ENCODE measurements around the gene MYO1G.
"Not testable (repeated sequence)": the region's sequence is repeated elsewhere in the genome, so short reads cannot be mapped to it uniquely, and the experiment has no call there.

The MYO1G gene

DNA sequence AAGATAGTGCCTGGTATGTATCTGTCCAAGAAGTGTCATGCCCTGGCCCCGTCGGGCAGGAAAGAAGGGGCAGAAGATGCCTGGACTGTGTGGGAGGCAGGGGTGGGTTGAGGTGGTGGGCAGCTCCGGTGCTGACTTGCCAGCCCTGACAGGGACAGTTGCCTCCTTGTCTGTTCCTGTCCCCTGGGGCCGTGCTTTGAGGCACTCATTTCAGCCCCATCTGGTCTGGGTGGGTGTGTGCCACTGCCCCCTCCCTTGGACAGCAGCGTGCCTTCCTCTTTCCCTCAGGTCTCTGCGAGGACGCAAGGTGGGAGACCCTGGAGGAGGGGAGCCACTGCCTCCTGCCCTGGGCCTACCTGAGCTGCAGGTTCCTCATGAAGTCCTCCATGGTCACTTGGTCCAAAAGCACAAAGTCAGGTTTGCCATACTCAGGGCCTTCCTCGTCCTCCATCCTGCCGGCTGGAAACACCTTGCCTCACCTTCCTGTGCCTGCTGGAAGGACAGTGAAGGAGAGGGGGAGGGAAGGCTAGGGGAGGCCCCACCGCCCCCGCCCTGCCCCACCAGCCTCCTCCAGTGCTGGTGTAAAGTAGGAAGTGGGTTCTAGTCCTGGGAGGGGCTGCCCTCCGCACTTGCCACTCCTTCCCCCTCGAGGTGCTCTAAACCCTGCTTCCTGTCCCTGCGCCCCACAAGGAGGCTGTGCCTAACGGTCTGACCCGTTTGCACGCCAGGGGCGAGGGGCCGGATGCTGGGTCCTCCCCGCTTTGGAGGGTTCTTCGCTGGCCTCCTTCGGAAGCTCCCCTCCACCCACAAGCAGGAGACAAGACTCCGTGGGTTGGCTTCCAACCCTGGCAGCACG, at the start of gene MYO1G:
Gene MYO1G (minus strand): TSS at position 505 of the 856 bp plus-strand sequence. CDS start 54 bp downstream, at position 451.
- no peak for DNase-seq (ENCODE audit: low spot score)

DNA sequence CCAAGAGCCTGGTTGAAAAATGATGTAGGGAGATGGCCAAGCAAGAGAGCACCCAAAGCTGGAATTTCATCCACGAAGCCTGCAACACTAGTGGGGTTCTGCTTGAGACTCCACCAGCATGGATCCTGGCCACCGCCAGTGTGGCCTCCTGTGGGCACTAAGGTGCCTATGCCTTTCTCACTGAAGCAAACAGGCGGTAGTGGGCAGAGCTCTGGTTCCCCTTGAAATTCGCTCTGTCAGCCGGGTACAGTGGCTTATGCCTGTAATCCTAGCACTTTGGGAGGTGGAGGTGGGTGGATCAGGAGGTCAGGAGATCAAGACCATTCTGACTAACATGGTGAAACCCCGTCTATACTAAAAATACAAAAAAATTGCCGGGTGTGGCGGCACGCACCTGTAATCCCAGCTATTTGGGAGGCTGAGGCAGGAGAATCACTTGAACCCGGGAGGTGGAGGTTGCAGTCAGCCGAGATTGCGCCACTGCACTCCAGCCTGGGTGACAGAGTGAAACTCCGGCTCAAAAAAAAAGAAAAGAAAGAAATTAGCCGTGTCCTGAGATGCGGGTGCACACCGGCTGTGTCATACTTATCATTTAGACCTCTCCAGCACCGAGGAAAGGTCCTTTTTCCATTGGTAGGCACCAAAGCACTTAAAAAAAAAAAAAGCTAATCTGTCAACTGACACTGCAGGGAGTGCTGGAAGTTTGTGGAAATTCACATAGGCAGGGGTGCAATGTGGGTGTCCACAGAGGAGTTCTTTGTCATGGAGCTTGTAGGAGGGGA, 49.5 kb upstream of the MYO1G start:
- DNase-seq (ENCODE audit: low spot score), result no peak

DNA sequence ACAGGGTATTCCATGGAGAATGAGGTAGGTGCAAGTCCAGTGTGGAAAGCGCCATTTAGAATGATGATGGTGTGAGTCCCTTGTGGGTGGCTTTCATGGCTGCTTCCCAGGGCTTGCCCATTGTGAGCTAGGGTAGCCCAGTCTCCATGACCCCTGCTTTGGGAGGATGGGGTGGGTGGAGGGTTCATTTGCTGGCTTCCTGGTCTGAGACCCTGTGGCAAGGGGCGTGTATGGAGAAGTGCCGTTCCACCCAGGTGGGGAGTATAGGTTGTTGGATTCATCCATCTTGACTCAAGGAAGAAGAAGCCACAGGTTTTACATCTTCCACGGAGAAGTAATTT, 48.9 kb upstream of the MYO1G start:
- no peak for DNase-seq (ENCODE audit: low spot score)

GRCh38 chr7:45026984-45027773, 48.4 kb upstream of the MYO1G start:
- no peak for DNase-seq (ENCODE audit: low spot score)

GRCh38 chr7:45026013-45026412, 47.2 kb upstream of the MYO1G start:
- DNase-seq (ENCODE audit: low spot score), result no peak

GRCh38 chr7:45025473-45025872, 46.7 kb upstream of the MYO1G start:
- DNase-seq (ENCODE audit: low spot score), result not testable (repeated sequence)

- DNase-seq (ENCODE audit: low spot score), result no peak
These were observed 45.4 kb upstream of the MYO1G start for GRCh38 chr7:45024126-45024744.

DNA sequence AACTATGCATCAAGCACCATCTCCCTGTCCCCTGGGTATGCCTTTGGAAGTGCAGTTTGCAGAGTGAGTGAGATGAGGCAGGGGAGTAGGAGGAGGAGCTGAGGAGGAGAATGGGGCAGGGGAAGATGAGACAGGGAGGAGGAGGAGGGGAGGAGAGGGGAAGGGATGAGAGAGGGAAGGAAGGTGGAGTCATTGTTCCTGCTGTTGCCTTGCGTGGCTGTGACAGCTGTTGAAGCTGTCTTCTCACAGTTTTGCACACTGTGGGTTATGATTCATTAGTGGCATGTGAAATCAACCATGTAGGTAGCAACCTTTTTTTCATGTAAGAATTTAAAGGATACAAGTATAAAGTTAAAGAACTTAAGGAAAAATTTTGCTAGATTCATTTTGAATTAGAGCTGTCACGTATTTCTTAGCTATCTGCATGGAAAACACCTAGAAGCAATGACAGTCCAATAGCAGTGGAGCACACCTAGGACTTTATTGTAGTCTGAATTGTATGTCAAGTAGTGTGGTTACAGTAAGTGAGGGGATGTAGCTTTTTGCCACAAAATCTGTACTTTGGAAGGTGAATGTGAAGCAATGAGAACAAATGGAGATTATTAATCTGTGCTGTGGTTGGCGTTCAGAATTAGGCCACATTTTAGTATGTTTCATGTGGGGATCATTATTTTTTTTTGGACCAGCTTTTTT, 42.9 kb upstream of the MYO1G start:
- no peak for DNase-seq (ENCODE audit: low spot score)

DNA sequence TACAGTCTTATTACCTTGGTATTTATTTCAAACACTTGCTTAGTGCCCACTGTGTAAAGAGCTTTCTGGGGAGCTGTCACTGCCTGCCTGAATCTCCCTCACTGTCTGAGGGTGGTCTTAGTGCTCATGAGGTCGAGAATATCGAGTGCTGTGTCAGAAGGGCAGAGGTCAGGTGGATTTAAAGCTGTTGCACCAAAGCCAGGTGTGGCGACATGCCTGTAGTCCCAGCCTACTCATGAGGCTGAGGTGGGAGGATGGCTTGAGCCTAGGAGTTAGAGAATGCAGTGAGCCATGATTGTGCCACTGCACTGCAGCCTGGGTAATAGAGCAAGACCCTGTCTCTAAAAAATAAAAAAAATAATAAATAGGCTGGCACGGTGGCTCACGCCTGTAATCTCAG, 42.1 kb upstream of the MYO1G start:
- DNase-seq (ENCODE audit: low spot score), result no peak

- DNase-seq (ENCODE audit: low spot score), result no peak
These were observed 38.4 kb upstream of the MYO1G start for GRCh38 chr7:45017253-45017652.

DNA sequence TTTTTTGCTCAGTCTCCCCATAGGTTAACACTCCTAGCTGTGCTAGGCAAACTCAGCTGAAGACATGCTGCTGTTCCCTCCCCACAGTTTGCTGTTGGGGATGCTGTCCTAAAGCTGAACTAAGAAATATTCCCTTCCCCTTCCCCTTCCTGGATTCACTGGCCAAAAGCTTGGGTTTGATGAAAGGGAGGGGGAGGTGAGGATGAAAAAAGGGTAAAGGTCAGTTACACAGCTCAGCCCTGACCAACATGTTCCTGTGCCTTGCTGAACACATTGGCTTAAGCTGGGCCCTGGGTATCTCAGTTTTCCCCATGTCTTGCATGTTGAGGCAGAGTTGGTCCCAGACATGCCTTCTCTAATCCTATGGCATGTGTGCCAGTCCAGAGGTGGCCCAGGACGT, 36.5 kb upstream of the MYO1G start:
- no peak for DNase-seq (ENCODE audit: low spot score)

GRCh38 chr7:45013465-45013967, 34.7 kb upstream of the MYO1G start:
- DNase-seq (ENCODE audit: low spot score), result no peak

- no peak for DNase-seq (ENCODE audit: low spot score)
These were observed 28.9 kb upstream of the MYO1G start for GRCh38 chr7:45007571-45008328.

- DNase-seq (ENCODE audit: low spot score), result no peak
These were observed 28.3 kb upstream of the MYO1G start for GRCh38 chr7:45007106-45007505.

DNA sequence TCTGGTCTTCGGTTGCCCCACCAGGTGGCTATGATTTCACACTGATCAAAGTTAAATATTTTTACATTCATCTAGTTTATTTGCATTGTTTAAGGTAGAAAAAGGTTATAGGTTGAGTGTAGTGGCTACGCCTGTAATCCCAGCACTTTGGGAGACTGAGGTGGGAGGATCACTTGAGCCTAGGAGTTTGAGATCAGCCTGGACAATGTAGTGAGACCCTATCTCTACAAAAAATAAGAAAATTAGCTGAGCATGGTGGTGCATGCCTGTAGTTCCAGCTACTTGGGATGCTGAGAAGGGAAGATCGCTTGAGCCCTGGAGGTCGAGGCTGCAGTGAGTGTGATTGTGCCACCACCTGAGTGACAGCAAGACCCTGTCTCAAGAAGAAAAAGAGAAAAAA, 25.0 kb upstream of the MYO1G start:
- no peak for DNase-seq (ENCODE audit: low spot score)

- DNase-seq (ENCODE audit: low spot score), result no peak
These were observed 23.0 kb upstream of the MYO1G start for GRCh38 chr7:45001826-45002225.

GRCh38 chr7:45001138-45001694, 22.4 kb upstream of the MYO1G start:
- no peak for DNase-seq (ENCODE audit: low spot score)

- no peak for DNase-seq (ENCODE audit: low spot score)
These were observed 21.5 kb upstream of the MYO1G start, which contains the start of gene CCM2 for GRCh38 chr7:45000093-45001032. Gene CCM2 (plus strand): TSS chr7:45000201. CDS start chr7:45000334, 133 bp downstream.
